NCI-H2107 treated with DMSO at 0.1 percent for 48 hours (cell line): ENCODE measurements around the gene KLHL20.
"Not testable (repeated sequence)": the region's sequence is repeated elsewhere in the genome, so short reads cannot be mapped to it uniquely, and the experiment has no call there.

Experiments
- DNase-seq: peaks from one replicate; lab custom pipeline; 2025; ENCODE audit not compliant: unreplicated experiment; lab: John Stamatoyannopoulos, UW

Gene KLHL20, protein sequence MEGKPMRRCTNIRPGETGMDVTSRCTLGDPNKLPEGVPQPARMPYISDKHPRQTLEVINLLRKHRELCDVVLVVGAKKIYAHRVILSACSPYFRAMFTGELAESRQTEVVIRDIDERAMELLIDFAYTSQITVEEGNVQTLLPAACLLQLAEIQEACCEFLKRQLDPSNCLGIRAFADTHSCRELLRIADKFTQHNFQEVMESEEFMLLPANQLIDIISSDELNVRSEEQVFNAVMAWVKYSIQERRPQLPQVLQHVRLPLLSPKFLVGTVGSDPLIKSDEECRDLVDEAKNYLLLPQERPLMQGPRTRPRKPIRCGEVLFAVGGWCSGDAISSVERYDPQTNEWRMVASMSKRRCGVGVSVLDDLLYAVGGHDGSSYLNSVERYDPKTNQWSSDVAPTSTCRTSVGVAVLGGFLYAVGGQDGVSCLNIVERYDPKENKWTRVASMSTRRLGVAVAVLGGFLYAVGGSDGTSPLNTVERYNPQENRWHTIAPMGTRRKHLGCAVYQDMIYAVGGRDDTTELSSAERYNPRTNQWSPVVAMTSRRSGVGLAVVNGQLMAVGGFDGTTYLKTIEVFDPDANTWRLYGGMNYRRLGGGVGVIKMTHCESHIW

DNA sequence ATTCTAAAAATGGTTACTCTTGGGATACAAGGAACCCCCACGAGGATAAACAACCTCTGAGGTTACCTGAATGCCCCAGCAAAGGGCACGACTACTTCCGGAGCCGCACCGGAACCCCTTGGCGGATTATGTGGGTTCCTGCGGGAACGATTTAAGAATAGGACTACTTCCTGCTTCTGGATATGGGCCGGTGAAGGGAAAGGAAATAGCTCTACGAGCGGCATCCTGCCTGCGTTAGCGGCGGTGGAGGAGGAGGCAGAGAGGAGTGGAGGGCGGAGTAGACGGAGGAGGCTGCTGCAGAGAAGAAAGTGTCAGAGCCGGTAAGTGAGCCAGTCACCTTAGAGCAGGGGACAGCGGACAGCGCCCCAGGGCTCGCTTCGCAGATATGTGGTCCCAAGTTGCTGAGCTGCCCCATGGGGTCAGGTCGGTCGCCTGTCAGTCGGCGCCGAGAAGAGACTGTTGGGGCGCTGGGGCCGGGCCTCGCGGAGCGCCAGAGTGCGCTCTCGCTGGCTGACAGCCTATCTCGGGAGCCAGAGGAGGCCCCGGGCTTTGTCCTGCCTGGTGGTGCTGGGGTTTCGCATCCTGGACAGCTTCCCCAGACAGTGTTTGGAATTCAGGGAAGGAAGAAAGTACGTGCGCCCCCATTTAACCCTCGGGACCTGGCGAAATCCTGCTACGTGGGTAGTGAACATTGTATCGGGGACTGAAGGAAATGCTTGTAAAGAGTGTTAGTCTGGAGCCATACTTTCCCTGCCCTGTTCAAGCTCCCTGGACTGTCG is at the start of gene KLHL20:
TSS of gene KLHL20 (plus strand) at position 223 of the 779 bp plus-strand sequence. CDS start 1,063 bp downstream, outside the sequence.
- peak; percentile 91 for DNase-seq

DNA sequence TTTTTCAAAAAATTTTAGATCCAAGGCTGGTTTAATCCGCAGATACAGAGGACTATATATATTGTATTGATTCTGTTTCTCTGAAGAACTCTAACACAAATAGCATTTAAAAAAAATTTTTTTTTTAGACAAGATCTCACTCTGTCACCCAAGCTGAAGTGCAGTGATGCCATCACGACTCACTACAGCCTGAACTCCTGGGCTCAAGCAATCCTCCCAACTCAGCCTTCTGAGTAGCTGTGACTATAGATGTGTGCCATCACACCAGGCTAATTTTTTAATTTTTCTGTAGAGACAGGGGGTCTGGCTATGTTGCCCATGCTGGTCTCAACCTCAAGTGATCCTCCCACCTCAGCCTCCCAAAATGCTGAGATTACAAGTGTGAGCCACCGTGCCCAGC is 48.1 kb upstream of the KLHL20 start:
- DNase-seq = no peak

DNA sequence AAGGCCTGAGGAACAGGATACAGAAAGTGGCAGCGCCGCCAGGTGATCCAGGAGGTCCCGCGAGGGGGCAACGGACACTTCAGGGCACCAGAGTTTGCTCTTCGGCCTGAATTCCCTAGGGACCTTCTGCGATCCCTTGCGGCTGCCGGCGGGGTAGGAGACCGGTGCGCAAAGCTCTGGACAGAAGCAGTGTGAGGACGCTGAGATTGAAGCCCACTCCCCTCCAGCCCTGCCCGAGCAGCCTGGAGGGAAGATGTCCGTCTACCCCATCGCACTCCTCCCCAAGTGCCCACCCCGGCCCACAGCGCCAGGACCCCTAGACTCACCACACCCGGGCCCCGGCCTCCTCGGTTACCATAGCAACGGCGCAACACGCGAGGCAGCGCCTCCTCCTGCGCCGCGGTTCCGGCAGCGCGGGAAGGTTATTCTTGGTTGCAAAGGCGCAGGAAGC is 45.3 kb upstream of the KLHL20 start, which contains the start of gene ANKRD45:
TSS of gene ANKRD45 (minus strand) at position 361 of the 451 bp plus-strand sequence. CDS start 10,433 bp downstream, outside the sequence.
- DNase-seq = no peak

DNA sequence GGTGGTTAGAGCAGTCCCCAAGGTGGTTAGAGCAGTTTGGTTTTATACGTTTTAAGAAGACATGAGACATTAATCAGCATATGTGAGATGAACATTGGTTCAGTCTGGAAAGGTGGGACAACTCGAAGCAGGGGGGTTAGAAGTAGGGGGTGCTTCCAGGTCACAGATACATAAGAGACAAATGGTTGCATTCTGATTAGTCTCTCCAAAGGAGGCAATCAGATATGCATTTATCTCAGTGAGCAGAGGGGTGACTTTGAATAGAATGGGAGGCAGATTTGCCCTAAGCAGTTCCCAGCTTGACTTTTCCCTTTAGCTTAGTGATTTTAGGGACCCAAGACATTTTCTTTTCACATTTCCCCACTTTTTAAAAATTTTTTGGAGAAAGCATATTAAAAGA is 40.3 kb upstream of the KLHL20 start:
- not testable (repeated sequence) for DNase-seq

DNA sequence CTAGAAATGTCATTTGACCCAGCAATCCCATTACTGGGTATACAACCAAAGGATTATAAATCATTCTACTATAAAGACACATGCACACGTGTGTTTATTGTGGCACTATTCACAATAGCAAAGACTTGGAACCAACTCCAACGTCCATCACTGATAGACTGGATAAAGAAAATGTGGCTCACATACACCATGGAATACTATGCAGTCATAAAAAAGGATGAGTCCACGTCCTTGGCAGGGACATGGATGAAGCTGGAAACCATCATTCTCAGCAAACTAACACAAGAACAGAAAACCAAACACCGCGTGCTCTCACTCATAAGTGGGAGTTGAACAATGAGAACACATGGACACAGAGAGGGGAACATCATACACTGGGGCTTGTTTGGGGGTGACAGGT is 34.6 kb upstream of the KLHL20 start:
- not testable (repeated sequence) for DNase-seq

DNA sequence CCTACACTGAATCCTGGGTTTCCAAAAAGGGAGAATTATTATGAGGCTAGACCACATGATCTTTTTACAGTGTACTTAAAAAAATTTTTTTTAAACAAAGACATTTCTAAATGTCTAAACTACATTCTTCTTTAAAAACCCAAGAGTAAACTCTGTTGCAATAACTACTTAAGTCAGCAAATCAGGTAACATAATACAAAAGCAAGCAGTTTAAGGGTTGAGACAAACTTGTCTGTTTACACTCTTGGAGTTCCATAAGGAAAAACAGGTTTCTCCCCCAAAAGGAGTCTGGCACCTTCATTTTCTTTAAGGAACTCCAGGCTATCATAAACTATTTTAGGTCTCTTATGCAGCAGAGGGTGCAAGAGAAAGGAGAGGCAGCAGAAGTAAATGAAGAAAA is 32.6 kb upstream of the KLHL20 start:
- DNase-seq = no peak

DNA sequence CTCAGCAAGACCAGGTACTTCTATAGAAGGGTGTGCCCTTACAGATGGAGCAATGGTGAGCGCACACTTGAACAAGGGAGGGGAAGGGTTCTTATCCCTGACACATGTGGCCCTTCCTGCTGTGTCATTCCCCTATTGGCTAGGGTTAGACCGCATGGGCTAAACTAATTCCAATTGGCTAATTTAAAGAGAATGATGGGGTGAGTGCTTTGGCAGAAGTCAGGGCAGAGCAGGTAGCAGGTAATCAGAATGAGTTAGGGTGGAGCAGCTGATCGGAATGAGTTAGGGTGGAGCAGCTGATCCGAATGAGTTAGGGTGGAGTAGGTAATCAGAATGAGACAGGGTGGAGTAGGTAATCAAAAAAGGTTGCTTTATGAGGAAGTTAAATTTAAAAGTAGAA is 30.9 kb upstream of the KLHL20 start:
- not testable (repeated sequence) for DNase-seq

DNA sequence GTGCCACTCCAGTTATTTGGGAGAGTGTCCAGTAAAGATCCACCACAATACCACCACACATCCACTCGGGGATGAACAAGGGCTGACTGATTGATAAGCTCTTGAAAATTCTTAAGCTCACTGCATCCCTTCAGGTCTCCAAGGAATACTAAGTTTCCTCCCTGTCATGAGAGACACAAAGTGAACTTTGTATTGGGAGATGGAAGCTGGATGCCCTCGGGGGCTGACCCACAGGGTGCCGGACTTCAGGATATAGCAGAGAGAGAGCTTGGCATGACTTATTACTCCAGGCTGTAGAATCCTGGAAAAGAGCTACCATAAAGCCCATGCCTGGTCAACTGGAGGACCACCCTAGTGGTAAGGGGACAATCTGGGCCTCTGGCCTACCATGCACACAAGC is 29.7 kb upstream of the KLHL20 start:
- not testable (repeated sequence) for DNase-seq

DNA sequence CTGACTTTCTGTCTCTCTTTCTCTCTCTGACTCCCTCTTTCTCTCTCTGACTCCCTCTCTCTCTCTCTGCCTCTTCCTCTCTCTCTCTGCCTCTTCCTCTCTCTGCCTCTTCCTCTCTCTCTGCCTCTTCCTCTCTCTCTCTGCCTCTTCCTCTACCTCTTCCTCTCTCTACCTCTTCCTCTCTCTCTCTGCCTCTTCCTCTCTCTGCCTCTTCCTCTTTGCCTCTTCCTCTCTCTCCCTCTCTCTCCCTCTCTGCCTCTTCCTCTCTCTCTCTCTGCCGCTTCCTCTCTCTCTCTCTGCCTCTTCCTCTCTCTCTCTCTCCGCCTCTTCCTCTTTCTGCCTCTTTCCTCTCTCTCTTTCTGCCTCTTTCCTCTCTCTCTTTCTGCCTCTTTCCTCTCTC is 26.5 kb upstream of the KLHL20 start:
- DNase-seq = no peak

DNA sequence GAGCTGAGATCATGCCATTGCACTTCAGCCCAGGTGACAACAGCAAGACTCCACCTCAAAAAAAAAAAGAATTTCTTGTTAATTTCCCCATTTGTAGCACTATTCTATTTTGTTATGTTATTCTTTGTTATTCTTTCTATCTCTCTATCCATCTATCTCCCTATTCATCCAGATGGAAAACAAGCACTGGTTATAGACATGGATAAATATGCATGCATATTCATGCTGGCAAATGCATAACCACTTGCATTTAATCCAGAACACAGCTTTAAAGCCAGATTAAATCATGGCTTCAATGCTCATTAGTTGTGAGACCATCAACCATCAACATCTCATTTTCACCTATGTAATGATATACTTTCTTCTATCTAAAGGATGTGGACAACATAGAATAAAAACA is 21.5 kb upstream of the KLHL20 start:
- DNase-seq = no peak

DNA sequence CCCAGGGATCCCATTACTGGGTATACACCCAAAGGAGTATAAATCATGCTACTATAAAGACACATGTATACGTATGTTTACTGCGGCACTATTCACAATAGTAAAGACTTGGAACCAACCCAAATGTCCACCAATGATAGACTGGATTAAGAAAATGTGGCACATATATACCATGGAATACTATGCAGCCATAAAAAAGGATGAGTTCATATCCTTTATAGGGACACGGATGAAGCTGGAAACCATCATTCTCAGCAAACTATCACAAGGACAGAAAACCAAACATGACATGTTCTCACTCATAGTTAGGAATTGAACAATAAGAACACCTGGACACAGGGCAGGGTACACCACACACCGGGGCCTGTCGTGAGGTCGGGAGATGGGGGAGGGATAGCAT is 13.5 kb upstream of the KLHL20 start:
- not testable (repeated sequence) for DNase-seq

DNA sequence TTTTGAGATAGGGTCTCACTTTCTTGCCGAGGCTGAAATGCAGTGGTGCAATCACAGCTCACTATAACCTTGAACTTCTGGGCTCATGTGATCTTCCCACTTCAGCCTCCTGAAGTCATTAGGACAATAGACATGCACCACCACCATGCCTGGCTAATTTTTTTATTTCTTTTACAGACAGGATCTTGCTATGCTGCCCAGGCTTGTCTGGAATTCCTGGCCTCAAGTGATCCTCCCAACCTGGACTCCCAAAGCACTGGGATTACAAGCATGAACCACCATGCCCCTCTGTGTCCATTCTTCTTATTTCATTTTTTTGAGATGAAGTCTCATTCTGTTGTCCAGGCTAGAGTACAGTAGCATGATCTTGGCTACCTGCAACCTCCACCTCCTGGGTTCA is 12.0 kb upstream of the KLHL20 start:
- no peak for DNase-seq

DNA sequence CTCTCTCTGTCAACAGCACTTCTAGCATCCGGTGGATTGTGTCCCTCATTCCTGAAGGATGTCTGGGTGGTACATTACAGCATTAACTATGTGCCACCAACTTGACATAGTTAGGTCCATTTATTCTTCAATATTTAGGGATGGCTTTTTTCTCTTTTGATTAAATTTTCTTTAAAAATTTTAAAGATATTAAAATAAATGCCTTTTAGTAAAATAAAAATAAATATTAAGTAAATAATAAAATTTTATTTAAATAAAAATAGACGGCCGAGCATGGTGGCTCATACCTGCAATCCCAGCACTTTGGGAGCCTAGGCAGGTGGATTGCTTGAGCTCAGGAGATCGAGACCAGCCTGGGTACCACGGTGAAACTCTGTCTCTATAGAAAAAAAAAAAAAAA is 9.7 kb upstream of the KLHL20 start:
- DNase-seq = no peak

DNA sequence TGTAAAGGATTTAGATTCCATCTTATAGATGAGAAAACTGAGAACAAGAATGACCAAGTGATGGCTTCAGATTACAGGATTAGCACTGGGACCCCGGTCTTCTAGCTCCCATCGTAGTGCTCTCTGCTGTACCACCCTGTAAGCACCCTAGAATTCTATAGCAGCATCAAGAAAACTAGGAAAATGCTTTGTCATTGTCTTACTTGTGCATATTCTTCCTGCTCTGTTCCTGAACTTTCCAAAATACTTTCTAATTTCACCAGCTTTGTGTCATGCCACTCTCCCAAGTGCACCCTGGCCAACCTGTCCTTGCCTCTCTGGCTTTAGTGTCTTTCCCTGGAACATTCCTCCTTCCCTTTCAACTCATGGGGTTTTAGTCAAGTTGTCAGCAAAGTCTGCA is 6.0 kb upstream of the KLHL20 start:
- no peak for DNase-seq

DNA sequence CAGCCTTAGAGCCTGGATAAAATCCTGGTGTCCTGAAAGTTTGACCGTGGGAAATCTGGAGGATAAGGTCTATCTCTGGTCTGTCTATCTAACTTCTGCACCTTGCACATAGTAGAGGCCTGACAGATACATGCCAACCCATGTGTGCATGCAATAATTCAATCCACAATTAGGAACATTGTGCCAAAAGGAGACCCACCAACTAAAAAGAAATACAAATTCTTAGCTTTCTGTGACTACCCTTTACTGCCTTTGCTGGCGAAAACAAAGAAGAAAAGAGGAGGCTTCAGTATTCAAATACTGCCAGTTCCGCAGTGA is 381 bp upstream of the KLHL20 start:
- no peak for DNase-seq

DNA sequence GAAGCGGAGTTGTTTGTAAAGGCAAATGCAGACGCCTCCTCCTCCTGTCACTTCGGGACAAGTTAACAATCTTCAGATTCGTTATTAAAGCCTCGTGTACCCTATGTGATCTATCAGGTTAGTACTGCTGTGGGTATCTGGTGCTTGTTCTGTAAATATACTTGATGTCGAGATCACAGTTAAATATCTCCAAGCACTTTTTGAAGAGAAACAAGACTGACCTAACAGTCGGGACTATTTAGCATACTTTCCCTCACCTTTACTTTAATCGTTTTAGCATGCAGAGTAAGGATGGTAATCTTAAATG is 710 bp downstream of the KLHL20 start:
- peak; percentile 46 for DNase-seq

DNA sequence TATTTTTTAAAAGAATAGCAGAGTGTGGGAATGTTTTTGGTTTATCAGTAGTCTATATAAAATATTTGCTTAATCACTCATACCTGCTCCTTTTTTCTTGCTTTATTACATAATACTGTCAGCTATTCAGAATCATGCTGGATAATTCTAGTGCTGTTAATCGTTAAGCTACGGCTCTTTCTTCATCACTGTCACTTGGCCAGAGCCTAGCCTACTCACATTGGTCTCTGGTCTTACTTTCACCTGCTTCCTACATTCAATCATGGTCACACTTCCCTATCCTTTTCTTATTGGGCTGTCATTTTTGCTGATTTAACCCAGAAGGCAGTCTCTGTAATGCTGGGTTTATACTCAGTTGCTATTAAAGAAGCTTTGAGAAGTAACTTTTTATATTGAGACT is 2.5 kb downstream of the KLHL20 start:
- DNase-seq = no peak

DNA sequence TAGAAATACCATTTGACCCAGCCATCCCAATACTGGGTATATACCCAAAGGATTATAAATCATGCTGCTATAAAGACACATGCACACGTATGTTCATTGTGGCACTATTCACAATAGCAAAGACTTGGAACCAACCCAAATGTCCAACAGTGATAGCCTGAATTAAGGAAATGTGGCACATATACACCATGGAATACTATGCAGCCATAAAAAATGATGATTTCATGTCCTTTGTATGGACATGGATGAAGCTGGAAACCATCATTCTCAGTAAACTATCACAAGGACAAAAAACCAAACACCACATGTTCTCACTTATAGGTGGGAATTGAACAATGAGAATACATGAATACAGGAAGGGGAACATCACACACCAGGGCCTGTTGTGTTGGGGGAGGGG is 16.6 kb downstream of the KLHL20 start:
- DNase-seq = not testable (repeated sequence)

DNA sequence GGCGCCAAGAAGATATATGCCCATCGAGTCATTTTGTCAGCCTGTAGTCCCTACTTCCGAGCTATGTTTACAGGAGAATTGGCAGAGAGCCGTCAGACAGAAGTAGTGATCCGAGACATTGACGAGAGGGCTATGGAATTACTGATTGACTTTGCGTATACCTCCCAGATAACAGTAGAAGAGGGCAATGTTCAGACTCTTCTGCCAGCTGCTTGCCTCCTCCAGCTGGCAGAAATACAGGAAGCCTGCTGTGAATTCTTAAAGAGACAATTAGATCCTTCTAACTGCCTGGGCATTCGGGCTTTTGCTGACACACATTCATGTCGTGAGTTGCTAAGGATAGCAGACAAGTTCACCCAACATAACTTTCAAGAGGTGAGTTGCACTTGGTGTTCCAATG is 19.1 kb downstream of the KLHL20 start:
- no peak for DNase-seq

DNA sequence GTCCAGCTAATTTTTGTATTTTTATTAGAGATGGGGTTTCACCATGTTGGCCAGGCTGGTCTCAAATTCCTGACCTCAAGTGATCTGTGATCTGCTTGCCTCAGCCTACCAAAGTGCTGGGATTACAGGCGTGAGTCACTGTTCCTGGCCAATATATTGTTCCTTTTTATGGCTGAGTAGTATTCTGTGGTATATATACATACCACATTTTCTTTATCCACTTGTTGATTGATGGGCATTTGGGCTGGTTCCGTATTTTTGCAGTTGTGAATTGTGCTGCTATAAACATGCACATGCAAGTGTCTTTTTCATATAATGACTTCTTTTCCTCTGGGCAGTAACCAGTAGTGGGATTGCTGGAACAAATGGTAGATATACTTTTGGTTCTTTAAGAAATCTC is 21.3 kb downstream of the KLHL20 start:
- not testable (repeated sequence) for DNase-seq

DNA sequence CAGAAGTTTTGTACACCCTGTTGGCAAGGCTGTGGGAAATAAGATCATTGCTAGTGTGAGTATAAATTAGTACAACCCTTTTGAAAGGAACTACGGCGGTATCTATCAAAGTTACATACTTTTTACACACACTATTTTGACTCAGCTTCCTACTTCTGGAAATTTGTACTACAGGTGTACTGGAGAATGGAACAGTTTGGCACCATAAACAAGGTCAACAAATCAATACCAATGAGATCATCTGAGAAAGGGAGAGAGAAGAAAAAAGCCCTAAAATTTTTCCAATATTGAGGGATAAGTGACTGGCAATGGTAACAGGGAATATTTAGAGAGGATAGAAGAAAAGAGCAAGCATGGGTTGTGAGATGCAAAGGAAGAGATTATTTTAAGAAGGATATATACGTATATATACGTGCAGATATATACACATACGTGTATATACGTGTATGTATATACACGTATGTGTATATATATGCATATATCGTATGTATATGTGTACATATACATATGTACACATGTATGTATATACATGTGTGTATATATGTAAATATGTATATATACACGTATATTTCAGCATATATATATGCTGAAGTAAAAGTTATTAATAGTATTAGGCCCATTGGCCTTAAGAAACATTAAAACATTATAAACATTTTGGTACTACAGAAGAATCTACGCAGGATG is 27.6 kb downstream of the KLHL20 start:
- no peak for DNase-seq
